Breast epithelium (tissue), 4 donors: ENCODE data around the gene EPB41L1. TPM values are rescaled to one million over a fixed set of nuclear protein-coding genes. Genes with fewer than 3 reads are reported as not detected.

Experiments
- DNase-seq, 2 donors: peaks; one replicate each; pipeline ENCODE4 v3.0.0-alpha.2; 2019; ENCODE audit warnings: low spot score in 2 of 2
- H3K27ac ChIP-seq, 2 donors: fragments of 200-600 bp; sonication (generic) in 1 of 2; one replicate each; pipeline ENCODE4 v1.5.1; 2016 to 2019; ENCODE audit warnings: mild to moderate bottlenecking in 1 of 2
- H3K27me3 ChIP-seq, 2 donors: fragments of 200-600 bp; sonication (generic) in 1 of 2; one replicate each; pipeline versions ENCODE4 v1.5.1 to v1.6.0; 2017 to 2019; ENCODE audit warnings: control low read depth in 1 of 2, mild to moderate bottlenecking in 1 of 2
- H3K36me3 ChIP-seq: fragments of 200-600 bp; one replicate; pipeline ENCODE4 v1.5.1; 2019
- H3K4me1 ChIP-seq, 2 donors: fragments of 200-600 bp; sonication (generic); one replicate each; pipeline ENCODE4 v1.5.1; 2016 to 2019; ENCODE audit warnings: control low read depth in 1 of 2
- H3K4me3 ChIP-seq, 3 donors: fragments of 200-600 bp; sonication (generic); 1 replicate in 2 of 3; 2 replicates in 1 of 3; pipeline ENCODE4 v1.5.1; 2016 to 2019; ENCODE audit warnings: mild to moderate bottlenecking in 3 of 3, moderate library complexity in 2 of 3
- H3K9me3 ChIP-seq, 2 donors: fragments of 200-600 bp; sonication (generic) in 1 of 2; one replicate each; pipeline ENCODE4 v1.5.1; 2016 to 2019; ENCODE audit warnings: control low read depth in 1 of 2
- POLR2A ChIP-seq: fragments of 450-650 bp; IDR thresholded peaks from one replicate; pipeline ENCODE4 v1.6.1; 2016; ENCODE audit warnings: antibody characterized with exemption, mild to moderate bottlenecking, moderate library complexity
- POLR2AphosphoS5 ChIP-seq, 3 donors: sonication (generic); formaldehyde crosslinking; IDR thresholded peaks; one replicate each; pipeline ENCODE4 v1.6.1; 2017; ENCODE audit warnings: antibody characterized with exemption in 3 of 3
- intact Hi-C: fragments of 100-400 bp; cut with DNase I; formaldehyde crosslinking; loops from one replicate; pipeline ENCODE4 v1.15.1; 2023; ENCODE audit warnings: low total_unique reads
- total RNA-seq, 3 donors: library from RNA; depleted of rRNA; stranded (reverse); fragments of >200 nt; gene quantifications; one replicate each; pipeline ENCODE4 v1.1.0, GENCODE V29; 2016
- TF ChIP-seq, protein P1 (sequence below), 3 donors: fragments of 450-650 bp; IDR thresholded peaks; one replicate each; pipeline ENCODE4 v1.5.1; 2016 to 2017; ENCODE audit warnings: antibody characterized with exemption in 3 of 3, mild to moderate bottlenecking in 3 of 3, moderate library complexity in 3 of 3

EPB41L1 gene
- total RNA-seq, 3 donors from 2014 or later: 37.0 to 66.4 (median 43.7) TPM

DNA sequence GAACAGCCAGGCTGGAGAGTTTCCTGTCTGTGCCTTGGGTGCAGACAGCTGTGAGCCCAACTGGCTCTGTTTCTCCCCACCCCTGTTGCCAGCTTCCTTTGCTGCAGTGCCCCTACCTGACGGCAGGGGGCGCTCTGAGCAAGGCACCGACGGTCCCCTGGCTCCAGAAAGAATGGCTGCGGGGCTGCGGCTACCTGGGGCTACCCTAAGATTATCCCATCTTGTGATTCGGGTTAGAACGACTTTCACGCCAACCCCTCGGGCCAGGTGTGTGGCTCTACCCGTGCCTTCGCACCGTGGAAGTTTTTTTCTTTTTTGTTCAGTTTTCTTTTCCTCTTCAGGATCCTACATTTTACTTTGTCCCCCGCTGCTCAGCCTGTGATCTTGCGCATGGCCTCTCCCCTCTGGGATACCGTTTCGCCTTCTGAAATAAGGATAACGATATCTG, 48.4 kb downstream of the EPB41L1 start:
- DNase-seq: peak; percentile 39 to 67
- H3K36me3 ChIP-seq: peaks cover 13% of the 10 kb centered on the region
- TF ChIP-seq, protein P1, sequence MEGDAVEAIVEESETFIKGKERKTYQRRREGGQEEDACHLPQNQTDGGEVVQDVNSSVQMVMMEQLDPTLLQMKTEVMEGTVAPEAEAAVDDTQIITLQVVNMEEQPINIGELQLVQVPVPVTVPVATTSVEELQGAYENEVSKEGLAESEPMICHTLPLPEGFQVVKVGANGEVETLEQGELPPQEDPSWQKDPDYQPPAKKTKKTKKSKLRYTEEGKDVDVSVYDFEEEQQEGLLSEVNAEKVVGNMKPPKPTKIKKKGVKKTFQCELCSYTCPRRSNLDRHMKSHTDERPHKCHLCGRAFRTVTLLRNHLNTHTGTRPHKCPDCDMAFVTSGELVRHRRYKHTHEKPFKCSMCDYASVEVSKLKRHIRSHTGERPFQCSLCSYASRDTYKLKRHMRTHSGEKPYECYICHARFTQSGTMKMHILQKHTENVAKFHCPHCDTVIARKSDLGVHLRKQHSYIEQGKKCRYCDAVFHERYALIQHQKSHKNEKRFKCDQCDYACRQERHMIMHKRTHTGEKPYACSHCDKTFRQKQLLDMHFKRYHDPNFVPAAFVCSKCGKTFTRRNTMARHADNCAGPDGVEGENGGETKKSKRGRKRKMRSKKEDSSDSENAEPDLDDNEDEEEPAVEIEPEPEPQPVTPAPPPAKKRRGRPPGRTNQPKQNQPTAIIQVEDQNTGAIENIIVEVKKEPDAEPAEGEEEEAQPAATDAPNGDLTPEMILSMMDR (IDR thresholded peaks at IDR 0.05): peak; percentile 58 to 91 (median 89)
- no peak for TF ChIP-seq POLR2A
- no peak overlapping the region for H3K4me3 ChIP-seq
- no peaks in the 10 kb centered on the region for H3K27me3 ChIP-seq
- no peaks in the 10 kb centered on the region for H3K4me1 ChIP-seq
- no peak overlapping the region for H3K27ac ChIP-seq
- H3K9me3 ChIP-seq: no peaks in the 10 kb centered on the region
- intact Hi-C loops: no loop called here

- no peak for DNase-seq
- Histone ChIP-seq H3K27me3 (no peaks in the 10 kb centered on the region), H3K9me3 (no peaks in the 10 kb centered on the region), H3K36me3 (peaks cover 13% of the 10 kb centered on the region), H3K4me1 (no peaks in the 10 kb centered on the region), H3K27ac (no peak overlapping the region), H3K4me3 (no peak overlapping the region)
- intact Hi-C loops: no loop called here
- TF ChIP-seq POLR2AphosphoS5 (IDR thresholded peaks at IDR 0.05): no peak
- TF ChIP-seq, protein P1 (IDR thresholded peaks at IDR 0.05): no peak
- TF ChIP-seq POLR2A: no peak
Measured at GRCh38 chr20:36203861-36204260, 49.3 kb downstream of the EPB41L1 start.

- H3K27me3 ChIP-seq: no peaks in the 10 kb centered on the region
- DNase-seq: no peak
- no peak overlapping the region for H3K4me3 ChIP-seq
- H3K27ac ChIP-seq: no peak overlapping the region
- intact Hi-C loops: no loop called here
- H3K4me1 ChIP-seq: no peaks in the 10 kb centered on the region
- H3K9me3 ChIP-seq: no peaks in the 10 kb centered on the region
- H3K36me3 ChIP-seq: peaks cover 13% of the 10 kb centered on the region
- TF ChIP-seq, protein P1 (IDR thresholded peaks at IDR 0.05): no peak
- TF ChIP-seq POLR2A (no peak), POLR2AphosphoS5 (IDR thresholded peaks at IDR 0.05) (no peak)
Measured at GRCh38 chr20:36205026-36205425, 50.5 kb downstream of the EPB41L1 start.

- Histone ChIP-seq H3K27ac (no peak overlapping the region), H3K9me3 (no peaks in the 10 kb centered on the region), H3K4me1 (no peaks in the 10 kb centered on the region), H3K27me3 (no peaks in the 10 kb centered on the region), H3K36me3 (peaks cover 13% of the 10 kb centered on the region), H3K4me3 (no peak overlapping the region)
- intact Hi-C loops: no loop called here
- TF ChIP-seq, protein P1 (IDR thresholded peaks at IDR 0.05): no peak
- no peak for DNase-seq
Measured at GRCh38 chr20:36206068-36206467, 51.5 kb downstream of the EPB41L1 start.

GRCh38 chr20:36206641-36207040, 52.1 kb downstream of the EPB41L1 start:
- no peak for DNase-seq
- H3K27me3 ChIP-seq: no peaks in the 10 kb centered on the region
- intact Hi-C loops: no loop called here
- peaks cover 13% of the 10 kb centered on the region for H3K36me3 ChIP-seq
- H3K4me3 ChIP-seq: no peak overlapping the region
- no peaks in the 10 kb centered on the region for H3K4me1 ChIP-seq
- no peaks in the 10 kb centered on the region for H3K9me3 ChIP-seq
- TF ChIP-seq POLR2A (no peak), POLR2AphosphoS5 (IDR thresholded peaks at IDR 0.05) (no peak)
- TF ChIP-seq, protein P1 (IDR thresholded peaks at IDR 0.05): no peak
- no peak overlapping the region for H3K27ac ChIP-seq
